IPS-11a (cell line): Measurements from ENCODE around the gene SETD1A.
"Not testable (repeated sequence)": the region's sequence is repeated elsewhere in the genome, so short reads cannot be mapped to it uniquely, and the experiment has no call there.

Experiments
- H3K4me3 ChIP-seq: one replicate; pipeline ENCODE4 v1.5.1; 2013; ENCODE audit warnings: low read depth, low read length, control low read depth

The SETD1A gene

DNA sequence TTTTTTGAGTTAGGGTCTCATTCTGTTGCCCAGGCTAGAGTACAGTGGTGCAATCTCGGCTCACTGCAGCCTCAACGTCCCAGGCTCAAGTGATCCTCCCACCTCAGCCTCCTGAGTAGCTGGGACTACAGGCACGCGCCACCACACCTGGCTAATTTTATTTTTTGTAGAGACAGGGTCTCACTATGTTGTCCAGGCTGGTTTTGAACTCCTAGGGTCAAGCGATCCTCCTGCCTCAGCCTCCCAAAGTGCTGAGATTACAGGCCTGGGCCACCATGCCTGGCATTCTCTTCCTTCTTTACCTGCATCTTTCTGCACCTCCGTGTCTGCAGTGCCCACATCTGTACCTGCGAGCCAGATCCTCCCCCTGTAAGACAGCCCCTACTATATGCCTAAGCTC, 54.3 kb downstream of the SETD1A start:
- H3K4me3 ChIP-seq: not testable (repeated sequence)

DNA sequence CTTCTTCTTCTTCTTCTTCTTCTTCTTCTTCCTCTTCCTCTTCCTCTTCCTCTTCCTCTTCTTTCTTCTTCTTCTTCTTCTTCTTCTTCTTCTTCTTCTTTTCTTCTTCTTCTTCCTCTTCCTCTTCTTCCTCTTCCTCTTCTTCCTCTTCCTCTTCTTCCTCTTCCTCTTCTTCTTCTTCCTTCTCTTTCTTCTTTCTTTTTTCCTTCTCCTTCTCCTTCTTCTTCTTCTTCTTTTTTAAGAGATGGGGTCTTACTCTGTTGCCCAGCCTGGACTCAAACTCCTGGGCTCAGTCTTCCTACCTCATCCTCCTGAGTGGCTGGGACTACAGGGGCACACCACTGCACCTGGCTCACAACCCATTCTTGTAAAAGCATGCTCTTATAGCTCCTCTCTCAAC, 55.7 kb downstream of the SETD1A start:
- H3K4me3 ChIP-seq: not testable (repeated sequence)

DNA sequence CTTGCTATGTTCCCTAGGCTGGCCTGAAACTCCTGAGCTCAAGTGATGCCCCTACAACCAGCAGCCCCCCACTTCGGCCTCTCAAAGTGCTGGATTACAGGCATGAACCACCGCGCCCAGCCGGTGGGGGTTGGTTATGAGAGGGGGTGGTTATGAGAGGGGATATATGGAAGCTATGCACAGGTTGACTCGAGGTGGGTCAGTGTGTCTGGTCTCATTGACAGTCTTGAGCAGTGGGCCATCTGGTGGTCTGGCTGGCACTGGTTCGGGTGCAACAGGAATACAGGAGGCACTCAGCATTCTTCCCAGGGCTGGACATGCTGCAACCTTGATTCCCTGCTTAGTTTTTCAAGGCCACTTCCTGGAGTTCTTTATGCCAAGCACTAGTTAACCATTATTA, 58.5 kb downstream of the SETD1A start:
- H3K4me3 ChIP-seq: no peak overlapping the region

DNA sequence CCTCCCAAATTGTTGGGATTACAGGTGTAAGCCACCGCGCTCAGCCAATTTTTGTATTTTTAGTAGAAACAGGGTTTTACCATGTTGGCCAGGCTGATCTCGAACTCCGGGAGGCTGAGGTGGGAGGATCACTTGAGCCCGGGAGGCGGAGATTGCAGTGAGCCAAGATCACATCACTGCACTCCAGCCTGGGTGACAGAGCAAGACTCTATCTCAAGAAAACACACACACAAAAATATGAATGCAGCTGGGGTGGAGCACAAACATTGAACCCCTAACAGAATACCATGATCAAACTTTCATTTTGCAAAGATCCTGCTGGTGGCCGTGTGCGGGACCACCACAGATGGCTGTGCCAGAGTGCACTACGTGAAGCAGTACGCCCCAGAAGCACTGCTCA, 60.2 kb downstream of the SETD1A start:
- not testable (repeated sequence) for H3K4me3 ChIP-seq

DNA sequence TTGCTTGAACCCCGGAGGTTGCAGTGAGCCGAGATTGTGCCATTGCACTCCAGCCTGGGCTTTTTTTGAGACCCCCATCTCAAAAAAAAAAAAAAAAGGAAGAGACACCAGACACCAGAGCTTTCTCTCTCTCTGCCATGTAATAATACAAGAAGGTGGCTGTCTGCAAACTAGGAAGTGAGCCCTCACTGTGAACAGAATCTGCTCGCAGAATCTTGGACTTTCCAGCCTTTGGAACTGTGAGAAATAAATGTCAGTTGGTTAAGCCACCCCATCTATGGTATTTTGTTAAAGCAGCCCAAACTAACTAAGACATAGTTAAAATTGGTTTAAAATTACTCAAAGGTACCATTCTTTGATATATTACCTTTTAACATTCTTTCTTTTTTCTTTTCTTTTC, 63.0 kb downstream of the SETD1A start:
- no peak overlapping the region for H3K4me3 ChIP-seq

DNA sequence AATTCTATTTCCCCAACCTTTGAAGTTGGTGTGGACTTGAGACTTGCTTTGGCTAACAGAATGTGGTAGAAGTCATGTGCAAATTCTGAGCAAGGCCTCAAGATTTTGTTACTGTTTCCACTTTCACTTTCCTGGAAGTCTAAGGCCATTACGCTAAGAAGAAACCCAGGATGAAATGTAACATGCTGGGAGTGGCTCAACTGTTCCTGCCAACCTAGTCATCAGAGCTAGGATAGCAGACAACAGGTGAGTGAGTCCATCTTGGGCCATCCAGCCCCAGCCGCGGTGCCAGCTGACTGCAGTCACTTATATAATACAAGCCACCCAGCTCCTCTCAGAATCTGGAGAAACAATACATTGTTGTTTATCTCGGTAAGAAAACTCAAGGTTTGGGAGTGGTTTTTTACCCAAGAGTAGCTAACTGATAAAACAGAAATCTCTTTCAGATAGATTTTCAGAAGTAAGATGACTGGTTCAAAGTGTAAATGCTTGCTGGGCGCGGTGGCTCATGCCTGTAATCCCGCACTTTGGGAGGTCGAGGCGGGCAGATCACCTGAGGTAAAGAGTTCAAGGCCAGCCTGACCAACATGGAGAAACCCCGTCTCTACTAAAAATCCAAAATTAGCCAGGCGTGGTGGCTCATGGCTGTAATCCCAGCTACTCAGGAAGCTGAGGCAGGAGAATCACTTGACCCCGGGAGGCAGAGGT, 65.1 kb downstream of the SETD1A start:
- no peak overlapping the region for H3K4me3 ChIP-seq

DNA sequence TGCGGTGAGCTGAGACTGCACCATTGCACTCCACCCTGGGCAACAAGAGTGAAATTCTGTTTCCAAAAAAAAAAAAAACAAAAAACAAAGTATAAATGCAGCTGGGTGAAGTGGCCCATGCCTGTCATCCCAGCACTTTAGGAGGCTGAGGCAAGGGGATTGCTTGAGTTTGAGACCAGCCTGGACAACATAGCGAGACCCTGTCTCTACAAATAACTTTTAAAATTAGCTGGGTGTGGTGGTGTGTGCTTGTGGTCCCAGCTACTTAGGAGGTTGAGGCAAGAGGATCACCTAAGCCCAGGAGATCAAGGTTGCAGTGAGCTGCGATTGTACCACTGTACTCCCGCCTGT, 65.7 kb downstream of the SETD1A start:
- no peak overlapping the region for H3K4me3 ChIP-seq

DNA sequence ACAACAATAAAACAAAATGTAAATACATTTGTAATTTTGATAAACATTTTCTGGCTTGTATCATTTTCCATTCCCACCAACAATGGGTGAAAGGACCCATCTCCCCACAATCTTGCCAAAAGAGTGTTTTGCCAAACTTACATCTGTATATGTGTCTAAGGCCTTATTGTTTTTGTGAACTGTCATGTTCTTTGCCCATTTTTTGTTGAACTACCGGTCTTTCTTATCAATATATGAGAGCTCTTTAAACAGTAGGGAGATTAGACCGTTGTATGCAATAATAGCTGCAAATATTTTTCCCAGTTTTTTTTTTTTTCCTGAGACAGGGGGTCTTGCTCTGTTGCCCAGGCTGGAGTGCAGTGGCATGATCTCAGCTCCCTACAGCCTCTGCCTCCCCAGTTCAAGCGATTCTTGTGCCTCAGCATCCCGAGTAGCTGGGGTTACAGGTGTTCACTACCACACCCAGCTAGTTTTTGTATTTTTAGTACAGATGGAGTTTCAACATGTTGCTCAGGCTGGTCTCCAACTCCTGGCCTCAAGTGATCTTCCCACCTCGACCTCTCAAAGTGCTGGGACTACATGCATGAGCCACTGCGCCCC, 66.2 kb downstream of the SETD1A start:
- no peak overlapping the region for H3K4me3 ChIP-seq

DNA sequence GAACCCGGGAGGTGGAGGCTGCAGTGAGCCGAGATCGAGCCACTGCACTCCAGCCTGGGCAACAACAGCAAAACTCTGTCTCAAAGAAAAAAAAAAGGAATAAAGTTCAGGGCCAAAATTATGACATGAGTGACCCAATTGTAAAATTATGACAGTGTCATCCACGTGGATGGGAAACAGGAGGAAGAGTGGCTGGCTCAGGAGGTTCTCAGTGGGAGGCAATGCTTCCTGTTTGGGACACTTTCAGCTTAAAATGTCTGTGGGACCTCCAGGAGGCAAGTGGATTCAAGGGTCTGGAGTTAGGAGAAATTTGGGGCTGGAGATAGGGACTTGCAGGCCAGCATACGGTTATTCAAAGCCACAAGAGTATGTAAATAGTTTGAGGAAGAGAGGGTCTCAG, 67.8 kb downstream of the SETD1A start:
- no peak overlapping the region for H3K4me3 ChIP-seq

DNA sequence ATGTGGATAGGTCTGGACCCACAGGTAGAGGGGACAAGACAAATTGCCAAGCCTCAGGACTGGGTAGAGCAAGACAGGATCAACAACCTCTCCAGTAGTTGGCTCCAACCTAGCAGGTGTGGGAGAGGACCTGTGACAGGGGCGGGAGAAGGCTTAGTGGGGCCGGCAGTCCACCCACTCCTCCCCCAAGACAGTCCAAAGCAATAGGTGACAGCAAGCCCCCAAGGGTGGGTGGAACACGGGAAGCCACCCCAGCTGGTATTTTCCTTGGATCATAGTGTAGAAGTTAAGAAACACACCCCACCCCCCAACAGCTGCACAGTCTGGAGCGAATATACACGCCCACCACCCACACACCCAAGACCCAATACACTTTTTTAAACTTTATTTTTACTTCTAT, 71.7 kb downstream of the SETD1A start:
- H3K4me3 ChIP-seq: no peak overlapping the region

DNA sequence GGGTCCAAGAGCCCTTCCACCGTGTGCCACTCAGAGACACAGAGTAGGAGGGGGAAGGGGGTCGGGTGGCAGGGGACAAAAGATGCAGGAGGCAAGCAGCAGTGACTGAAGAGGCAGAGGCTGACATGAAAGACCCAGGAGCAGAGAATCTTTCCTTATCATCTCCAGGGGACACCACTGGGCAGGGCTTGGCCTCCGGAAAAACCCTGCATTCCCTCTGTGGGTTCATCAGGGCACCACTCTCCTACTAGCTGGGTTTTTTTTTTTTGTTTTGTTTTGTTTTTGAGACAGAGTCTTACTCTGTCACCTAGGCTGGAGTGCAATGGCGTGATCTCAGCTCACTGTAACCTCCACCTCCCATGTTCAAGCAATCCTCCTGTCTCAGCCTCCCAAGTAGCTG, 73.7 kb downstream of the SETD1A start:
- H3K4me3 ChIP-seq: no peak overlapping the region

DNA sequence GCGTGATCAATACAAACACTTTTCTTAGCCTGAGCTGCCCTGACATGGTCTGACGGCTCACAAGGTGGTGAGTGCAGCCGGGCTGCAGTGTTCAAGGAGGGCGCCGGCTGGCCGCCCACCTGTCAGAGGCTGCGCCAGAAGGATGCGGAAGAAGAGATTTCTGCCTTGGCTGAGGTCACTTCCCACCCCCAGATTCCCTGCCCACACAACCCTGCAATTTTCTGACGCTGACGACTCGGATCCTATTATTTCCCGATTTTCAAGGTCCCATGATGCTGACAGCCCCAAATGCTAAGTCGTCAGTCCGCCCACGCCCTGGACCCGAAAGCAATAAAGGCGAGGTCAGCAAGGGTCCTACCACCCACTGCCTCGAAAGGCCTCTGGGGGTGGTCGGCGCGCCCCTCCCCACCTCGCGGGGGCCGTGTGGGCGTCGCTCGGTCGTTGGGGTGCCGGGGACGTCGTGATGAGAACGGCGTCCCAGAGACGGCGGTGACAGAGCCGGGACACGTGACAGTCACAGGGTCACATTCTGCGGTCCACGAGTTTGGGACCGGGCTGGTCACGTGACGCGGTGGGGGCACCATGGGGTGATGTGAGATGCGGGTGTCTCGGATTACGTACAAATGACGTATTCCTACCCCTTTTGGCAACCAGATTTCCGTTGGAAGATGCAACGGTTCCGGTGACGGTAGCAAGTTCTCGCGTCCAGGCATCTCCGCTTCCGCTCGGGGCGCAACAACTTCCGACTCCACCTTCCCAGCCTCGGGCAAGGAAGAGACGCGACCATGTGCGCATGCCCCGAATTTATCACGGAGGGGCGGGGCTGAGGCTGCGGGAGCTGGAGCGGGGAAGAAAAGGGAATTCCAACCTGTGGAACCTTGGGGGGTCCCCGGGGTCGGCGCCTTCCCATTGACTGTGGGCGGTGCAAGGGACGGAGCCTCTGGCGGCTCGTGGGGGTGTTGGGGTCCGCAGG, 75.5 kb downstream of the SETD1A start, which contains the start of gene STX4:
Gene STX4, plus strand, starts transcription at position 823 of the 973 bp plus-strand sequence. CDS start 248 bp downstream, outside the sequence.
- H3K4me3 ChIP-seq: peak within 1 kb of the TSS; percentile 90

DNA sequence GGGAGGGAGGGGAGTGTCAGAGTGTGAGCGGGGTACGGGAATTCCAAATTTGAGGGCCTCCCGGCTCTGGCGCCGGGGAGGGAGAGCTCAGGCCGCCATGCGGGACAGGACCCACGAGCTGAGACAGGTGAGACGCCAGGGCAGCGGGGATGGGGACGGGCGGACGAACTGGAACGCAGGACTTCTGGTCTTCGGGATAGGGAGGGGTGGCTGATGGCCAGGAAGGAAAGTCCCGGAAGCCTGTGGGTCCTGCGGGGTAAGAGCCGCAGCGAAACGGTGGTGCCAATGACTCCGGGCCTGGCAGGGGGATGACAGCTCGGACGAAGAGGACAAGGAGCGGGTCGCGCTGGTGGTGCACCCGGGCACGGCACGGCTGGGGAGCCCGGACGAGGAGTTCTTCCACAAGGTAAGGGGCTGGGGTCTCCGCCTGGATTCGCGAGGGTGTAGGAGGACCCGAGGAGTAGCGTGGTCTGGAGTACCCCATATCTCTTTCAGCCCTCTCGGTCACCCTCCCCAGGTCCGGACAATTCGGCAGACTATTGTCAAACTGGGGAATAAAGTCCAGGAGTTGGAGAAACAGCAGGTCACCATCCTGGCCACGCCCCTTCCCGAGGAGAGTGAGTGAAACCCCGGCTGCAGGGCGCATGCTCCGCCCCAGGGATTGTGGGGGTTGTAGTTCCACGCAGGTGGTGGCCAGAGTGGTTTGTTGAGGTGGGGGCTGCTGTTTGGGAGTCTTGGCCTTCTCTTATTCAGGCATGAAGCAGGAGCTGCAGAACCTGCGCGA, 76.3 kb downstream of the SETD1A start:
- H3K4me3 ChIP-seq: peak overlapping the region; percentile 90
